CMK (cell line): ENCODE data around the gene HSD17B13.
"Not testable (repeated sequence)": the region's sequence is repeated elsewhere in the genome, so short reads cannot be mapped to it uniquely, and the experiment has no call there.

Experiments used
- DNase-seq: peaks from one replicate; pipeline ENCODE4 v3.0.0-alpha.2; 2010; ENCODE audit warnings: low read depth

The HSD17B13 gene

GRCh38 chr4:87315000-87315399, 7.7 kb downstream of the HSD17B13 start:
- not testable (repeated sequence) for DNase-seq

DNA sequence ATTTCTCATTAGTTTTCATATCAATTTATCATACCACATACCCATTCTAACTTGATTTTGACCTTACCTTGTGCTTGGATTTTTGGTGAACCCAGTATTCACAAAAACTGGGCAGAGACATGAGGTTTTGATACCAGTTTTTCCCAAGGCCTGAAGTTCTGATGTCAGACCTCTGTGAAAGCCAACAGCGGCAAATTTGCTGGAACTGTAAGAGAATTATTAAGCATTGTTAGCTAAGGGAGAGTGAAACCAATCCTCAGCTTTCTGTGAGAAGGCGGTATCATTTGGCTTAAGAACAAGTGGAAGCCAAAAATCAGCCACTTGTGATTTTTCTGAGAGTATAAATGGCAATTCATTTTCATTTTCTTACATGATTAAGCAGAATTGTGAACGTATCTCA, 8.9 kb downstream of the HSD17B13 start:
- DNase-seq, result no peak

GRCh38 chr4:87311684-87312083, 11.0 kb downstream of the HSD17B13 start:
- DNase-seq, result no peak

DNA sequence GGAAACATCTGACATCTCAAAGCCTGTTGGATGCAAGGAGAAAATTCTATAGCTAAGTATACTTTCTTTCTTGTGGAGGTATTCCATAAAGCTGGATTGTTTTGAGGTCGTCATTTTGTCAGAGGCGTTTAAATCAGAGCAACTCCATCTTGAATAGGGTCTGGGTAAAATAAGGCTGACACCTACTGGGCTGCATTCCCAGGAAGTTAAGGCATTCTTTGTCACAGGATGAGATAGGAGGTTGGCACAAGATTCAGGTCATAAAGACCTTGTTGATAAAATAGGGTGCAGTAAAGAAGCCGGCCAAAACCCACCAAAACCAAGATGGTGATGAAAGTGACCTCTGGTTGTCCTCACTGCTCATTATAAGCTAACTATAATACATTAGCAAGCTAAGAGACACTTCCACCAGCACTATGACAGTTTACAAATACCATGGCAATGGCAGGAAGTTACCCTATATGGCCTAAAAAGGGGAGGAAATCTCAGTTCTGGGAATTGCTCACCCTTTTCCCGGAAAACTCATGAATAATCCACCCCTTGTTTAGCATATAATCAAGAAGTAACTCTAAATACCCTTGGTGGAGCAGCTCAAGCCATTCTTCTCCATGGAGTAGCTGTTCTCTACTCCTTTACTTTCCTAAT, 11.9 kb downstream of the HSD17B13 start:
- no peak for DNase-seq

- no peak for DNase-seq
Measured at GRCh38 chr4:87309625-87310024, 13.1 kb downstream of the HSD17B13 start.

DNA sequence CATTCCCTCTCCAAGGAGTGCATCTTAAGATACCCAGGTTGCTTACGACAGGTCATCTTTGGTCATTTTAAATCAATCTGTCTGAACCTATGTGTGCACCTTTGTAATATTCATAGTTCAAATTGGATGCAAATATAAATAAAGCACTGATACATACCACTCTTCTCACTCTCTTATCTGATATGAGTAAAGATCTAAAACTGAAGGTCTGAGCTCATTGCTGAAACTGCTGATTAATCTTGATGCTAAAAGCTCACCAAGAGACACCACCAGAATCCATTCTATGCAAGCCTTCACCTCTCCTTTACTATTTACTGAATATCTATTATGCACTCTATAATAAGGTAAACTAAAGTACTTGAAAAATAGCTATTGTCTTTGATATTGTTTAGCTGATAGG, 16.6 kb downstream of the HSD17B13 start:
- DNase-seq, result no peak

- no peak for DNase-seq
Measured at GRCh38 chr4:87305562-87305961, 17.1 kb downstream of the HSD17B13 start.

DNA sequence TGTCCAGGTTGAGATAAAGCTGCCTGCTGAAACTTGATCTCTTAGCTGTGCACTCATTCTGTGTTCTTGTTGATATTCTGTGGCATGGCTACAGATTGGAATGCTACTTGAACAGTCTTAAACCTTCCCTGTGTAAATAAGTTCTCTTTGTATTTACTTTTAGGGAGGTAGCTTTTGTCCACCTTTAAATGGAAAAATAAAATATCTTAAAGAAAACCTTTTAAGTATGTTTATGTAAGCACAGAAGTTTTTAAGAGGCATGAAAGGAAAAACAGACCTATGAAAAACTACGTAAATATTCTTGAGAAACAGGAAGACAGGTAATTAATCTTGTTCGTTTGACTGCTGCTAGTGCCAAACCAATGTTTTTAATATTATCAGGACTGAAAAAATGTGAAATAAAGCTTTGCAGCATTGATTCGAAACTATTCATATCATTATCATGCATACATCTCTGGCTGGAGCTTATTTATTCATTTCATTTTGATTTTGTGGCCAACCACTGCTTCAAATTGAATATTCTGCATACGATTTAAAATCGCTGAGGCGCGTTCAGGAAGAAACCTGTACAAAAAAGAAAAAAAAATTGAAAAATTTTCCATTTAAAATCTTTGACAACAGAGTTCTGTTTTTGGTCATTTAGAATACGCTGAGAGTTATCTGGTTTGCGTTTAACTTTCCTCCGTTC, 17.8 kb downstream of the HSD17B13 start:
- DNase-seq, result no peak

- DNase-seq, result no peak
Measured at GRCh38 chr4:87299898-87300297, 22.8 kb downstream of the HSD17B13 start.

- no peak for DNase-seq
Measured at GRCh38 chr4:87298362-87298761, 24.3 kb downstream of the HSD17B13 start.

DNA sequence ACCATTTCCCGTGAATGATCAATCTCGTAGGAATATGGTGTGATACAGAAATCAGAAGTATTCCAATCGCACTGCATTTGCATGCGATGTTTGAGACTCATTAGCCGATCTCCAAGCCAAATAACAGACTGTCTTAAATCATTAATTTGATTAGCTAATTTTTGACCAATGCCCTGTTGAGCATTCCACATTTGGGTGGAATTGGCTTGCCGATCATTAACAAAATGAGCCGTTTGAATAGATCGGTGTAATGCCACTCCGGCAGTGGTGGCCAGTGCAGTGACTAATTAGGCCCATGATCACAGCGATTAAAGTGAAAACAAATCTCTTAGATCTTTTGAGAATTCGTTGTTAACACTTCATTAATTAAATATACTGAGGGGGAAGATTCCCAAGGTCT, 27.8 kb downstream of the HSD17B13 start:
- DNase-seq, result not testable (repeated sequence)

DNA sequence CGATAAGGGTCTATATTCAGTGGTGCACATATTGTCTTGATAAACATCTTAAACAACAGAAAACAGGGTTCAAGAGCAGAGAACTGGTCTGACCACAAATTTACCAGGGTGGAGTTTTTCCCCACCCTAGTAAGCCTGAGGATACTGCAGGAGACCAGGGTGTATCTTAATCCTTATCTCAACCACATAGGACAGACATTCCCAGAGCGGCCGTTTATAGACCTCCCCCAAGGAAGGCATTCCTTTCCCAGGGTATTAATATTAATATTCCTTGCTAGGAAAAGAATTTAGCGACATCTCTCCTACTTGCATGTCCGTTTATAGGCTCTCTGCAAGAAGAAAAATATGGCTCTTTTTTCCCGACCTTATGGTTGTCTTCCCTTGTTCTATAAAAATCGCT, 28.8 kb downstream of the HSD17B13 start:
- not testable (repeated sequence) for DNase-seq

- DNase-seq, result no peak
Measured at GRCh38 chr4:87286970-87287369, 35.7 kb downstream of the HSD17B13 start.

DNA sequence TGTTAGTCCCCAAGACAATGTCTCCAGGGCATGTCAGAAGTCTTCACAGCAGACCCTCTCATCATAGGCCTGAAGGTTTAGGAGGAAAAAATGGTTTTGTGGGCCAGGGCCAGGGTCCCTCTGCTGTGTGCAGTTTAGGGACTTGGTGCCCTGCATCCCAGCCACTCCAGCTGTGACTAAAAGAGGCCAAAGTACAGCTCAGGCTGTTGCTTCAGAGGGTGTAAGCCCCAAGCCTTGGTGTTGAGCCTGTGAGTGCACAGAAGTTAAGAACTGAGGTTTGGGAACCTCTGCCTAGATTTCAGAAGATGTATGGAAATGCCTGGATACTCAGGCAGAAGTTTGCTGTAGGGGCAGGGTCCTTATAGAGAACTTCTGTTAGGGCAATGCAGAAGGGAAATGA, 38.4 kb downstream of the HSD17B13 start:
- DNase-seq, result not testable (repeated sequence)

- no peak for DNase-seq
Measured at GRCh38 chr4:87283151-87283550, 39.5 kb downstream of the HSD17B13 start.

DNA sequence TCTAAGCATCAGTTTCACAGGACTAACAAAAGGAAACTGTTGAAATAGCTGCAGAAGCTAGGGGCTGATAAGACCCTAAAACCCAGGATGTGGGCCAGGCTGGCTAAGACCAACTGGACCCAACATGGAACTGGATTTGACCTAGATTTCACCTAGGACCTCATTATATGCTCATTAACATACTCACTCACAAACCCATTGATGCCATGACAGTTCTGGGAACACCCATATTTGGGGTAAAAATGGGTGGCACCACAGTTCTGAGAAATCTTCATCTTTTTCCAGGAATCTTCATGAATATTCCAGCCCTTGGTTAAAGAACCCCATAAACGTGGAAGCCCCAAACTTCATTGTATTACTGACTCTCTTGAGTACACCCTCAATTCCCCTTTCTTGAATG, 41.1 kb downstream of the HSD17B13 start:
- peak; percentile 78 for DNase-seq

DNA sequence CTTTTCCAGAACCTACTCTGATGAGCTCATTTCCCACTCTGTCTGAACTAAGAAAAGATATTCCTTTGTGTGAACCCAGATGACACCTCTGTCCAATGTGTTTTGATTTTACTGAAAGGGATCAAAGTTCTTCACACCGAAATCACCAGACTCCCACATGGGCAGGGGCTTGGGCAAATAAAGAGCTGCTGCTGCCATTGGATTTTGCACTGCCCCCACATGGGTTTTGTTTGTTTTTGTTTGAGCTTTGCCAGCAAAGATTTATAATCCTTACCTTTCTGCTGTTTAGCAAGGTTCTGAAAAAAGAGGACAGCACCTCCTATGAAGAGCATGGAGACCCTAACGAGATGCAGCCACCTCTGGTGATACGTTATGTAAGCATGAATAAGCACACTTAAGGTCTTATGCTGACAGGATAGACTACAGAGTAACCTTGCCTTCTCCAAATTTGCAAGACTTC, 44.3 kb downstream of the HSD17B13 start:
- no peak for DNase-seq

DNA sequence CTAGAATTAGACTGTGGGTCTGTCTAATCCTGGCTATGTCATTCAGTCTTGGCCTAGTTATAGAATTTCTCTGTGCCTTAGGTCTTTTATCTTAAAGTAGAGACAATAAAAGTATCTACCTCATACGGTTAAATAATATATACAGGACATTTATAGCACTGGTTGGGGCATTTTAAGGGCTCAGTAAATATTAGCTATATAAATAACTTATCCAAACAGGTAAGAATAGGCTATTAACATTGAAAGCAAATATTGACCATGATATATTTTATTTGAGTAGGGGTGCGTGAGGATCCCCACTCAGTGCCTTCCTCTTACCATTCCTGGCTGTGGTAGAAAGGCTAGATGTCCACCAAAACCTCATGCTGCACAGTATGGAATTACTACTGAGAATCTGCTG, 47.4 kb downstream of the HSD17B13 start:
- DNase-seq, result no peak

DNA sequence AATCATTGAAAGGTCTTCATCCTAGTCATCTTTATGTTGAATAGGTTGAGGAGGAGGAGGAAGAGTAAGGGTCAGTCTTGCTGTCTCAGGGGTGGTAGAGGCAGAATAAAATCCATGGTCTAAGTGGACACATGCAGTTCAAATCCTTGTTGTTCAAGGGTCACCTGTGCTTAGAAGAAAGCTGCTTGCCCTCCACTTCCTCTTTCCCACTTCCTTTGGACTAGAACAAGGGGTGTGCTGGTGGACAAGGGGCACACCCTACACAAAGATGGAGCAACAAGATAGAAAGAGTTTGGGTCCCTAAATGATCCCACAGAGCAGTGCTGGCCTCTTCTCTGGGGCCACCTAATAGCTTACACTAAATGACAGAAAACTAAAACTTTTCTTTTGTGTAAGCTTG, 47.9 kb downstream of the HSD17B13 start:
- no peak for DNase-seq

- no peak for DNase-seq
Measured at GRCh38 chr4:87274327-87274726, 48.4 kb downstream of the HSD17B13 start.

GRCh38 chr4:87270825-87271224, 51.9 kb downstream of the HSD17B13 start:
- DNase-seq, result no peak

DNA sequence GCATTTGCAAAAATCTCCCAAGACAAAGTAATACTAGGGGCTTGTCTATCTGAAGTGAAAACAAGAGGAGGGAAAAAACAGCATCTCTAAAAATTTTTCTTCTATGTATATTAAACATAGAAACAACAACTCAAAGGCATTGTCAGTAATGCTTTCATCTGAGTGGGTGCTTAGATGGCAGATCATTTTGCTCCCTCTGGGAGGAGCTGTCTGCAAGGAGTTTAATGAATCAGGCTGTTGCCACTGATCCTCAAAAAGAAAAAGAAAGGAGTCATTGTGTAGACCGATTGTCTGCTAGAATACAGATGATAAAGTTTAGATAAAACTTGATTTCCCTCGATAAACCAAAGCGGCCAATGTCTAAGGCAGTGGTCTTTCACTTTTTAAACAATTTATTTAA, 52.5 kb downstream of the HSD17B13 start:
- no peak for DNase-seq

DNA sequence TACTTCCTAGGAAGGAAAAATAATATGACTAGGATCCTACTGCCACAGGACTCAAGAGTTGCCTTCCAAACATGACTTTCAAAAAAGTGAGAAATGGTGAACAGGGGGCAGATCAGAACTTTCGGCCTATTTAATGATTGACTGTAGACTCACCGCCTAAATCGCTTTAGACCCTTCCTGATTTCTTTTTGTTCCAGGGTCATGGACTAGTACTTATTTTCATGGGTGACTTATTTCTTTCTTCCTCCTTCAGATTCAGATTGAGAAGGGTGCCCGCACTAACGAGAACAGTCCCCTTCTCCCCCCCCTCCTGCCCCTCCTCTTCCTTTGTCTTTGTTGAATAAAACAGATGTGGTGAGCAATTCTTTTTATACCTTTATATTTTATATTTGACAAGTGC, 54.3 kb downstream of the HSD17B13 start:
- no peak for DNase-seq

DNA sequence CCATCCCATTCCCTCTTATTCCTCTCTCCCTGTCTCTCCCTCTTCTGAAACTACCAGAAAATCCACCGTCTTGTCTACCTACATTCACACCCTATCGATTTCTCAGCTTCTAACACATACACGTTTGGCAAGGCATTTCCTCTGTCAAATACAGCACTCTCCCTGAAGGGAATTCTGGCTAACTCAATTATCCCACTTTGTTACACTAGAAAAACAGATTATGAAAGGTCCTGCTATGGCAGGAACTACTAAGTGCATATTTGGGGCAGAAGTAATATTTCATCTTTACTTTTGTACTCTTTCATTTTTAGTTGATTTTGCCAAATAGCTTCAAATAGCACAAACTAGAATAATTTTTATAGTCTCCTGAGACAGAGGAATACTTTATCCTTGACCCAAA, 55.7 kb downstream of the HSD17B13 start:
- no peak for DNase-seq
